Measurements from ENCODE around the gene CSNK2B. TPM values are rescaled to one million over a fixed set of nuclear protein-coding genes. Genes with fewer than 3 reads are reported as not detected.

The CSNK2B gene
- total RNA-seq: 208 and 235 TPM in 2 replicates

GRCh38 chr6:31665501-31666336, at the start of gene CSNK2B:
TSS of gene CSNK2B (plus strand) at chr6:31666080. CDS start at chr6:31666832, 752 bp downstream.

GRCh38 chr6:31620586-31621319, 45.1 kb upstream of the CSNK2B start, which contains the start of gene PRRC2A:
TSS of gene PRRC2A (plus strand) at chr6:31620715. CDS start at chr6:31622790, 2,075 bp downstream.

GRCh38 chr6:31655349-31656237, 10.3 kb upstream of the CSNK2B start, which contains the start of gene APOM:
TSS of gene APOM (plus strand) at chr6:31655894. CDS start at chr6:31655967, 73 bp downstream.

GRCh38 chr6:31660381-31661261, 5.3 kb upstream of the CSNK2B start, which contains the start of gene C6orf47:
TSS of gene C6orf47 (minus strand) at chr6:31660778. CDS start at chr6:31659947, 831 bp downstream.

DNA sequence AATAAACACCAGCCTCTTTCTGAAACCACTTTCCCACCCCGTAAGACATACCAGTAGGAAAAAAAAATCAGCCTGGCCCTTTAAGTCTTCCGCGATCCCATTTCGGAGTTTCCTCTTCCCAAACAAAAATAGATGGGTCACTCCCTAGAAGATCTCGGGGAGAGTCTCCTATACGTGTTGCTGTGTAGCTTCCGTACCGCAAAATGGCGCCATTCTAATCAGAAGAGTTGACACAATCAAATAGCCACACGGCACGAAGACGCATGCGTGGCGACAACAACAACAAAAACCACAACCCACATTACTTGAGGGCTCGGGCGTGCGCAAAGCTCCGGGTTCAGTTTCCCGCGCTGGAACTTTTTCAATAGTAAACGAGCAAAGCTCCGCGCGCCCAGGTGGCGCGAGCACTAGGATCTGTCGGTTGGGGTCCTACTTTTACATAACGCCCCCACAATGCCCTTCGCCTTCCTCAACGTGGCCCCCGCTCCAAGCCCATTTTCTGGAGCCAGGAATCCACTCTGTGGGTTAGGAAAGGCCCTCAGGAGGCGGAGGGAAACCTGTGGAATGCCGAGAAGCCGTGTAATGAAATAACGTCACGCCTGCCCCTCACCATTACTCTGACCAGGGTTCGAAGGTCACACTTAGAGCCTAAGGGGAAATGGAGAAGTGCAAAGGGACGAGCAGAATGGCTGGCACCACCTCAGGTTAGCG, 935 bp upstream of the CSNK2B start, which contains the start of gene GPANK1:
GPANK1 (minus strand) TSS at position 208 of the 711 bp plus-strand sequence. CDS start 519 bp downstream, outside the sequence.

DNA sequence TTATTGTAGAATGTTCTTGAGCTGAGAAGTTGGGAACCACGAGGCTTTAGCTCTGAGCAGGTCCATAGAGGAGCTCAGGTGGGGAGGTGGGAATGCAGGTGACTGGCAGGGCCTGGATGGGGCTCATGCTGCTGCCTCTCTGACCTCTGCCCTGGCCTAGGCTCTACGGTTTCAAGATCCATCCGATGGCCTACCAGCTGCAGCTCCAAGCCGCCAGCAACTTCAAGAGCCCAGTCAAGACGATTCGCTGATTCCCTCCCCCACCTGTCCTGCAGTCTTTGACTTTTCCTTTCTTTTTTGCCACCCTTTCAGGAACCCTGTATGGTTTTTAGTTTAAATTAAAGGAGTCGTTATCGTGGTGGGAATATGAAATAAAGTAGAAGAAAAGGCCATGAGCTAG, 3.8 kb downstream of the CSNK2B start, which contains the start of gene LY6G5B:
LY6G5B (plus strand) TSS at position 301 of the 400 bp plus-strand sequence. CDS start 975 bp downstream, outside the sequence.

GRCh38 chr6:31680226-31681134, 14.6 kb downstream of the CSNK2B start, which contains the start of gene LY6G5C:
TSS of gene LY6G5C (minus strand) at chr6:31681067. CDS start at chr6:31680373, 694 bp downstream.

DNA sequence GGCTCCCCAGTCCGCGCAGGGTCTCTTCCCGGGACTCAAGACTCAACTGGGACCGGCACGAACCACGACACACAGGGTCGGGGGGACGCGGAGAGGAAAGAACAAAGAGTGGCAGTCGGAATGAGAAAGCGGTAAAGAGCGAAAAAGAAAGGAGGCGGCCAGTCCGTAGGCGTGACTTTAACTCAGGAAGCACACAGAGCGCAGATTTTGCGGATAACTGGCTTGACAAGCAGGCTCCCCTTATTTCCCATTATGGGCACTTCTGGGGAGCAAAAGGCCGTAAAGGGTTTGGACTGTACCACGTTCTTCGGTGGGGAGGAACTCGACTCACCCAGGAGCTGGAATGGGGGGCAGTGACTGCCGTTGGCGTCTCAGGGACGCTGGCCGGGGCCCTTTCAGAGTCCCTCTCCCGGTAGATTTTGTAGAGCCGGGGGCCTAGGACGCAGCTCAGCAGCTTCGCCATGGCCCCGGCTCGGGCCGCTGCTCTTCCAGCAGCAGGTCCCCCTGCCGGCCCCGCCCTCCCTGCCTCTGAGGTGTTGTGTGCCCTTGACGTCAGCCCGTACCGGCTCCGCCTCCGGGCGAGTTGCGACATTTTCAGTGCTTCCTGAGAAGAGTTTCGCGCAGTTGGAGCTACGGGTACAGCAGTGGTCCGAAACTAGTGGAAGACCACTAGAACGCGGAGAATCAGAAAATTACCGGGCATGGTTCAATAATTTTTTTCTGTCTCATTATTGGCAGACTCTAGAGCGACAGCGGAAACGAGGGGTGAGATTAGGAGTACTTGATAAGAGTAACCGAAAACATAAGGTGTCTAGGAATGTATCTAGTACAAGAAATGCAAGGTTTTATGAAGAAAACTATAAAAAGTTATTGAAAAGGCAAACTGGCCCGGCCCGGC, 37.2 kb downstream of the CSNK2B start, which contains the start of gene ABHD16A:
ABHD16A (minus strand) TSS at position 506 of the 898 bp plus-strand sequence; CDS start at position 463, 43 bp downstream.

GRCh38 chr6:31706599-31706998, 40.7 kb downstream of the CSNK2B start, which contains the start of gene LY6G6F:
TSS of gene LY6G6F (plus strand) at chr6:31706866. CDS start at chr6:31706907, 41 bp downstream.

DNA sequence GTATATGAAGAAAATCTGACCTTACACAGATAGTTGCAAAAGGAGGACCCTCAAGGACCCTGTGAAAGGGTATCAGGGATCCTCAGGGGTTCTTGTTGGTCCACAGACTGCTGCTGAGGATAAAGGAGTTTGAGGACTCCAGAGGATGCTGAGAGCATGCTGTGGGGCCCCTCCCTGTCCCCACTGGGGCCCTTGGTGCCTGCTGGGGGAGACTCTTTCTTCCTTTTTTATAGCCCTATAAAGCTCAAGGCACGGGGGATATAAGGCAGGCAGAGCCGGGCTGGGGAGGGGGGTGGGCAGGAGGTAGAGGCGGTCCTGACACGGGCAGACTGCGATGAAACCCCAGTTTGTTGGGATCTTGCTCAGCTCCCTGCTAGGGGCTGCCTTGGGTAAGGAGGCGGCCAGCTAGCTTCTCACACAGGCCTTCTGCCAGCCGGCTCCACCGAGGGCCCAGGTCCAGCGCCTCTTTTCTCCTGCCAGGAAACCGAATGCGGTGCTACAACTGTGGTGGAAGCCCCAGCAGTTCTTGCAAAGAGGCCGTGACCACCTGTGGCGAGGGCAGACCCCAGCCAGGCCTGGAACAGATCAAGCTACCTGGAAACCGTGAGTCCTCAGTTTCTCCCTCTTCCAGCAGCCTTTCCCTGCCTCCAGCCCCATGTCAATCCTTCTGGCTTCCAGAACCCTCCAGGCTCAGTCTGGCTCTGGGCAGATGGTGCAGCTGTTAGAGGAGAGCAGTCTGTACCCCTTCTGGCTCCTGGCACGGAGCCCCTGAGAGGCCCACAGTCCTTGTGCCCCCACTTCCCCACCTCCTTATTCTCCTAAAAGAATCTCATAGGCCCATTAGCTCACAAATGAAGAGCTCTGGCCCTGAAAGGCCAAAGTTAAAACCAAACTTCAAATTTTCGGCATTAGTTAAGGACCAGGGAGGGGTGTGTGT, 49.4 kb downstream of the CSNK2B start, which contains the start of gene LY6G6D:
LY6G6D (plus strand) TSS at position 327 of the 937 bp plus-strand sequence; CDS start at position 335, 8 bp downstream.

Other genes with a start within 250 kb of the CSNK2B start
- 2.2 and 5.1 TPM in 2 replicates for gene MICB, start 167.9 kb upstream of the CSNK2B start, total RNA-seq
- gene MCCD1, start 137.1 kb upstream of the CSNK2B start, total RNA-seq: not detected in 2 replicates
- 205 and 225 TPM in 2 replicates for gene DDX39B, start 124.1 kb upstream of the CSNK2B start, total RNA-seq
- gene ATP6V1G2, start 119.5 kb upstream of the CSNK2B start, total RNA-seq: 0.25 and 2.1 TPM in 2 replicates
- 21.5 and 21.6 TPM in 2 replicates for gene NFKBIL1, start 118.5 kb upstream of the CSNK2B start, total RNA-seq
- gene LTA, start 93.8 kb upstream of the CSNK2B start, total RNA-seq: not detected in 2 replicates
- not detected in 2 replicates for gene TNF, start 90.5 kb upstream of the CSNK2B start, total RNA-seq
- gene LTB, start 83.7 kb upstream of the CSNK2B start, total RNA-seq: not detected in 2 replicates
- gene LST1, start 79.8 kb upstream of the CSNK2B start, total RNA-seq: not detected in 2 replicates
- not detected in 2 replicates for gene NCR3, start 73.1 kb upstream of the CSNK2B start, total RNA-seq
- not detected in 2 replicates for gene AIF1, start 50.8 kb upstream of the CSNK2B start, total RNA-seq
- gene PRRC2A, start 45.4 kb upstream of the CSNK2B start, total RNA-seq: 66.0 and 73.3 TPM in 2 replicates
- gene BAG6, start 13.4 kb upstream of the CSNK2B start, total RNA-seq: 169 and 177 TPM in 2 replicates
- 2.0 and 2.3 TPM in 2 replicates for gene APOM, start 10.2 kb upstream of the CSNK2B start, total RNA-seq
- gene C6orf47, start 5.3 kb upstream of the CSNK2B start, total RNA-seq: 18.5 and 21.9 TPM in 2 replicates
- 21.4 and 23.7 TPM in 2 replicates for gene GPANK1, start 1.1 kb upstream of the CSNK2B start, total RNA-seq
- gene LY6G5B, start 3.9 kb downstream of the CSNK2B start, total RNA-seq: 0.44 and 0.50 TPM in 2 replicates
- 0.34 TPM in 1 of 2 replicates, not detected in the other for gene LY6G5C, start 15.0 kb downstream of the CSNK2B start, total RNA-seq
- 19.1 and 24.3 TPM in 2 replicates for gene ABHD16A, start 37.2 kb downstream of the CSNK2B start, total RNA-seq
- gene LY6G6F, start 40.8 kb downstream of the CSNK2B start, total RNA-seq: not detected in 2 replicates
- not detected in 2 replicates for gene LY6G6D, start 49.3 kb downstream of the CSNK2B start, total RNA-seq
- not detected in 2 replicates for gene LY6G6C, start 55.7 kb downstream of the CSNK2B start, total RNA-seq
- 0.06 TPM in 1 of 2 replicates, not detected in the other for gene MPIG6B, start 57.3 kb downstream of the CSNK2B start, total RNA-seq
- 48.5 and 60.7 TPM in 2 replicates for gene DDAH2, start 63.2 kb downstream of the CSNK2B start, total RNA-seq
- gene CLIC1, start 70.5 kb downstream of the CSNK2B start, total RNA-seq: 293 and 305 TPM in 2 replicates
- 1.6 and 4.2 TPM in 2 replicates for gene MSH5, start 73.9 kb downstream of the CSNK2B start, total RNA-seq
- gene SAPCD1, start 96.6 kb downstream of the CSNK2B start, total RNA-seq: 0.44 and 0.50 TPM in 2 replicates
- gene VWA7, start 111.2 kb downstream of the CSNK2B start, total RNA-seq: 0.10 and 0.12 TPM in 2 replicates
- gene VARS1, start 129.7 kb downstream of the CSNK2B start, total RNA-seq: 54.7 and 63.3 TPM in 2 replicates
- 36.0 and 38.2 TPM in 2 replicates for gene LSM2, start 140.9 kb downstream of the CSNK2B start, total RNA-seq
- 0.62 and 1.7 TPM in 2 replicates for gene HSPA1L, start 149.2 kb downstream of the CSNK2B start, total RNA-seq
- 93.9 and 97.6 TPM in 2 replicates for gene HSPA1A, start 149.5 kb downstream of the CSNK2B start, total RNA-seq
- 101 and 110 TPM in 2 replicates for gene HSPA1B, start 161.7 kb downstream of the CSNK2B start, total RNA-seq
- gene NEU1, start 196.7 kb downstream of the CSNK2B start, total RNA-seq: 36.7 and 43.2 TPM in 2 replicates
- gene SLC44A4, start 212.9 kb downstream of the CSNK2B start, total RNA-seq: not detected in 2 replicates
- gene EHMT2, start 231.6 kb downstream of the CSNK2B start, total RNA-seq: 29.5 and 47.8 TPM in 2 replicates
- gene ZBTB12, start 236.0 kb downstream of the CSNK2B start, total RNA-seq: 2.1 and 2.5 TPM in 2 replicates

Data from cardiac ventricle fibroblast (primary cell).